Central memory CD8-positive, alpha-beta T cell (primary cell): ENCODE data around the gene WDR90.

Experiments
- ATAC-seq: fragments of 150-1000 bp; cut with Tn5 transposase; replicated peaks from 2 replicates; pipeline ENCODE4 v1.10.0; 2022; ENCODE audit warnings: mild to moderate bottlenecking, moderate FRiP score, moderate number of reproducible peaks; ENCODE audit not compliant: poor library complexity, severe bottlenecking; ENCODE audit errors: extremely low read depth
- DNase-seq, 2 donors: peaks; one replicate each; pipeline ENCODE4 v3.0.0; 2021; ENCODE audit warnings: low spot score in 2 of 2
- H3K27ac Mint-ChIP-seq: one replicate; pipeline ENCODE4 v1.8.0; 2022; ENCODE audit warnings: low read depth, mild to moderate bottlenecking, moderate library complexity, mixed read lengths
- H3K27me3 Mint-ChIP-seq: one replicate; pipeline ENCODE4 v1.8.0; 2022; ENCODE audit warnings: mixed read lengths
- H3K36me3 Mint-ChIP-seq: one replicate; pipeline ENCODE4 v1.8.0; 2022; ENCODE audit warnings: mild to moderate bottlenecking, moderate library complexity, mixed read lengths; ENCODE audit not compliant: insufficient read depth
- H3K4me1 Mint-ChIP-seq: one replicate; pipeline ENCODE4 v1.8.0; 2022; ENCODE audit warnings: mixed read lengths
- H3K4me3 Mint-ChIP-seq: one replicate; pipeline ENCODE4 v1.8.0; 2022; ENCODE audit warnings: mild to moderate bottlenecking, moderate library complexity, mixed read lengths
- H3K9me3 Mint-ChIP-seq: one replicate; pipeline ENCODE4 v1.8.0; 2022; ENCODE audit warnings: mixed read lengths

WDR90 gene

GRCh38 chr16:700684-701584, 51.8 kb downstream of the WDR90 start:
- DNase-seq (no peak), ATAC-seq (no peak)
- Mint-ChIP-seq H3K4me1 (peaks cover 4% of the 10 kb centered on the region), H3K27me3 (peaks cover 16% of the 10 kb centered on the region), H3K27ac (no peak overlapping the region), H3K9me3 (no peaks in the 10 kb centered on the region), H3K36me3 (peaks cover 4% of the 10 kb centered on the region), H3K4me3 (no peak overlapping the region)

GRCh38 chr16:702341-702740, 53.2 kb downstream of the WDR90 start:
- Mint-ChIP-seq H3K4me3 (no peak overlapping the region), H3K27me3 (peaks cover 25% of the 10 kb centered on the region), H3K4me1 (no peaks in the 10 kb centered on the region), H3K36me3 (peaks cover 4% of the 10 kb centered on the region), H3K9me3 (no peaks in the 10 kb centered on the region), H3K27ac (no peak overlapping the region)
- ATAC-seq = no peak
- DNase-seq = no peak

- DNase-seq = no peak
- H3K4me3 Mint-ChIP-seq = no peak overlapping the region
- ATAC-seq = no peak
- H3K27ac Mint-ChIP-seq = no peak overlapping the region
- H3K36me3 Mint-ChIP-seq = peaks cover 4% of the 10 kb centered on the region
- no peaks in the 10 kb centered on the region for H3K9me3 Mint-ChIP-seq
- no peaks in the 10 kb centered on the region for H3K4me1 Mint-ChIP-seq
- H3K27me3 Mint-ChIP-seq = peaks cover 36% of the 10 kb centered on the region
Observed at GRCh38 chr16:703406-703805, 54.2 kb downstream of the WDR90 start.

GRCh38 chr16:704047-704446, 54.9 kb downstream of the WDR90 start:
- DNase-seq = no peak
- Mint-ChIP-seq H3K4me3 (no peak overlapping the region), H3K9me3 (no peaks in the 10 kb centered on the region), H3K4me1 (no peaks in the 10 kb centered on the region), H3K27ac (no peak overlapping the region), H3K36me3 (peaks cover 4% of the 10 kb centered on the region), H3K27me3 (peaks cover 42% of the 10 kb centered on the region)
- no peak for ATAC-seq

GRCh38 chr16:704552-705380, 55.6 kb downstream of the WDR90 start:
- Mint-ChIP-seq H3K9me3 (no peaks in the 10 kb centered on the region), H3K27ac (no peak overlapping the region), H3K4me1 (no peaks in the 10 kb centered on the region), H3K36me3 (peaks cover 4% of the 10 kb centered on the region), H3K27me3 (peaks cover 49% of the 10 kb centered on the region), H3K4me3 (no peak overlapping the region)
- DNase-seq (no peak), ATAC-seq (no peak)

- Mint-ChIP-seq H3K36me3 (peaks cover 4% of the 10 kb centered on the region), H3K27ac (no peak within 1 kb of the TSS), H3K4me3 (no peak within 1 kb of the TSS), H3K4me1 (no peaks in the 10 kb centered on the region), H3K9me3 (no peaks in the 10 kb centered on the region), H3K27me3 (peaks cover 52% of the 10 kb centered on the region)
- ATAC-seq (no peak), DNase-seq (no peak)
Observed at GRCh38 chr16:705431-706188, 56.4 kb downstream of the WDR90 start, which contains the start of gene FBXL16. FBXL16 (minus strand) TSS chr16:705801; CDS start chr16:697405, 8,396 bp downstream.

GRCh38 chr16:706189-707061, 57.3 kb downstream of the WDR90 start:
- H3K27me3 Mint-ChIP-seq = peaks cover 52% of the 10 kb centered on the region
- ATAC-seq (no peak), DNase-seq (no peak)
- H3K9me3 Mint-ChIP-seq = no peaks in the 10 kb centered on the region
- no peaks in the 10 kb centered on the region for H3K4me1 Mint-ChIP-seq
- no peak overlapping the region for H3K27ac Mint-ChIP-seq
- peaks cover 4% of the 10 kb centered on the region for H3K36me3 Mint-ChIP-seq
- no peak overlapping the region for H3K4me3 Mint-ChIP-seq

DNA sequence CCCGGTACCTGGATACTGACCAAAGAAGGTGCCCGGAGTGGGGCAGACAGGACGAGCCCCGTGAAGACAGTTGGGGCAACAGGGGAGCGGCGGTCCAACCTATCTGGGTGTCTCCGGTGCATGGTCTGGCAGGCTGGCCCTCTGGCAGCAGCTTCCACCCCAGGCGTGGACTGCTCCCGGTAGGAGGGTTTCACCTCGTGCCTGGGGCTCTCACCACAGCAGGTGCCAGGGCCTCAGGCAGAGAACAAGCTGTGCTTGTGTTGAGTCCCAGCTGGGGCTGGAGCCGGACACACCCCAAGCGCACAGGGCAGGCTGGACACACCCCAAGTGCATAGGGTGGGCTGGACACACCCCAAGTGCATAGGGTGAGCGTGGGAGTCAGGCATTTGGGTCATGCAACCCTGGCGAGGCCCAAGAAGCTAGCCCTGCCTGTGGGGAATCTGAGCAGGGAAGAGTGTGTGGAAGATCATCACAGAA, 57.9 kb downstream of the WDR90 start:
- H3K27me3 Mint-ChIP-seq = peaks cover 48% of the 10 kb centered on the region
- DNase-seq (no peak), ATAC-seq (no peak)
- H3K36me3 Mint-ChIP-seq = peaks cover 4% of the 10 kb centered on the region
- H3K27ac Mint-ChIP-seq = no peak overlapping the region
- H3K9me3 Mint-ChIP-seq = no peaks in the 10 kb centered on the region
- no peaks in the 10 kb centered on the region for H3K4me1 Mint-ChIP-seq
- H3K4me3 Mint-ChIP-seq = no peak overlapping the region

GRCh38 chr16:708019-708418, 58.9 kb downstream of the WDR90 start:
- Mint-ChIP-seq H3K4me3 (peak overlapping the region; percentile 5), H3K36me3 (peaks cover 1% of the 10 kb centered on the region), H3K4me1 (no peaks in the 10 kb centered on the region), H3K27ac (no peak overlapping the region), H3K9me3 (no peaks in the 10 kb centered on the region), H3K27me3 (peaks cover 39% of the 10 kb centered on the region)
- ATAC-seq (no peak), DNase-seq (no peak)

DNA sequence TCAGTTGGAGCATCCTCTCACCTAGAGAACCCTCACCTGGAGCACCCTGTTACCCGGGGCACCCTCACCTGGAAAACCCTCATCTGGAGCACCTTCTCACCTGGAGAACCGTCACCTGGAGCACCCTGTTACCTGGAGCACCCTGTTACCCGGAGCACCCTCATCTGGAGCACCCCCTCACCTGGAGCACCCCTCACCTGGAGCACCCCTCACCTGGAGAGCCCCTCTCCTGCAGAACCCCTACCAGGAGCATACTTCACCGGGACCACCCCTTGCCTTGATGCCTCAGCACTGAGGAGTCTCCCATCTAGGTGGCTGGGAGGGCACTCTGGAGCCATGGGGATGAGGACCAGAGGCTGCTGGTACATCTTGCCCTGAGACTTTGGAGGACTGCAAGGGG, 59.8 kb downstream of the WDR90 start:
- Mint-ChIP-seq H3K4me1 (no peaks in the 10 kb centered on the region), H3K4me3 (no peak overlapping the region), H3K27me3 (peaks cover 36% of the 10 kb centered on the region), H3K27ac (no peak overlapping the region), H3K9me3 (no peaks in the 10 kb centered on the region), H3K36me3 (peaks cover 1% of the 10 kb centered on the region)
- no peak for ATAC-seq
- no peak for DNase-seq

DNA sequence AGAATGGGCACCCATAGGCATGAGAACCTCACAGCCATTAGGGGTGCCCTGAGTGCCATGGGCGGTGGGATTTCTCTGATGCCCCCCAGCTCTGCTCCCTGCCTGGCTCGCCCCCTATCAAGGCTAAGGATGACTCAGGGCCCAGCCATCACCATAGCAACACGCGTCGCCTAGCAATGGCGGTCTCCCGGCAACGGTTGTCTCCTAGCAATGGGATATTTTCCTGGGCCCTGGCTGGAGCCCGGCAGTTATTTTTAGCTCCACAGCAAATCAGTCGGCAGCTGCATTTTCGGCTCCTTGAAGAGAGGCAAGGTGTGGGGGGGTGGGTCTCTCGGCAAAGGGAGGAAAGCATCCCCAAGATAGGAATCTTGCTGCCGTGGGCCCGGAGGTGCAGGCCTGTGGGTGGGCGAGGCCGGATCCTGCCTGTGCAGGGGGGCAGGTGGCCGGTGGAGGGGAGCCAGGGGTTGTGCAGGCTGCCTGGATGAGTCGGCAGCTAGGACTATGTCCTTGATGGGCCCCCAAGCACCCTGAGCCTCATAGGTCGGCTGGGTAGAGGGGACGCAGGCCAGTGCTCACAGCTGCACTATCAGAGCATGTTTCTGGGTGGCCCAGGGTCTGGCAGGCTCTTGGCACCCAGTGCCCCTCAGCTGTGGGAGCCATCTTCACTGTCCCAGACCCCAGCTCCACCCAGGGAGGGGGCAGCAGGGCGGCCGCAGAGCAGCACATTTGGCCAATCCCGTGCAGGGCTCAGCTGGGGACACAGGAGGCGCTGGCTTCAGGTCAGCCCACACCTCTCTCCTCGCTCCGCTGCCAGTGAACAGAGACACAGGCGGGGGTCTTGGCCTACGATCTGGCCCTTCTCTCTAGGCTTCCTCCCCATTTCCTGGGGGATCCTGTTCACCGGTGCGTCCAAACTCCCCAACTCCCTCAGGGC, 60.7 kb downstream of the WDR90 start:
- H3K9me3 Mint-ChIP-seq = no peaks in the 10 kb centered on the region
- ATAC-seq (no peak), DNase-seq (no peak)
- peaks cover 36% of the 10 kb centered on the region for H3K27me3 Mint-ChIP-seq
- H3K27ac Mint-ChIP-seq = no peak overlapping the region
- no peaks in the 10 kb centered on the region for H3K4me1 Mint-ChIP-seq
- no peaks in the 10 kb centered on the region for H3K36me3 Mint-ChIP-seq
- H3K4me3 Mint-ChIP-seq = no peak overlapping the region
